Measurements from ENCODE around the gene MAPK13. TPM values are rescaled to one million over a fixed set of nuclear protein-coding genes. Genes with fewer than 3 reads are reported as not detected.
A peak's percentile ranks its signal among the peaks of the same experiment; 100 is the strongest.

The MAPK13 gene
- total RNA-seq, 8 experiments from 2014 or later, result 0.42 to 6.8 (median 0.90) TPM

DNA sequence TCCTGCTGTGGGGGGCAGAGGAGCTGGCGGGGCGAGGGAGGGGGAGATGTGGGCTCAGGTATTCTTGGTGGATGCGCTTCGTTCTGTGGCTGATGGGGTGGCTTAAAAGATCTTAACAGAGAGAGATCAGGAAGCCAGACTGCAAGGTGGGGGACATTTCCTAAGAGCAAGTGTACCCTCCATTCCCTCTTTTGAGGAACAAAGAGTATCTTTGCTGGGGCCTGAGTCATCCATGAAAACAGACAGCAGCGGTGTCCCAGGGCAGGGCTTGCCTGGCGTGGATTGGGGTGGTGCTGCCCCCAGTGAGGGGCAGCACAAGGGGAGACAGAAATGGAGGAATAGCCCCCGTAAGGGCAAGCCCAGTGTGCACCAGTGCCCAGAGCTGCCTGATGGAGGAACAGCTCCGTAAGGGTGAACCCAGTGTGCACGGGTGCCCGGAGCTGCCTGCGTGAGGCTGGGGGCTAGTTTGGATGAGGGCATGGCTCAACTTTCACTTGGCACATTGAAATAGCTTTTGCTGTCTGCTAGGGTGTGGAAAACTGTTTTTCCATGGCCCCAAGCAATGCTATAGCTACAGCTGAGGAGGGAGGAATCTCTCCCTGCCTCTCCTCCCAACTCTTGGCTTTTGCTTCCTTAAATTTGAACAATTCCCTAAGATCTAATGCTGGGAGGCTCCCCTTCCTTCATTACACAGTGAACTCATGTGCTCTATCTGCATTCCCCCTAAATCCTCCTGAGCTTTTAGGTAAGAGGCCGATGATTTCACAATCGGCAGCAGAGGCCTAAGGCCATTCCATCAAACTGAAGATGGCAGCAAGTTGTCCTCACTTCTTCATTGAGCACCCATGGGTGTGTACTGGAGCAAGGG is 12.9 kb downstream of the MAPK13 start:
- WGBS, 10 experiments, result 50 to 100% (median 92%) methylated on average over 1 to 5 of the region's 13 CpGs; no CpG with 5 or more reads in 2 of the 10 experiments
- peak in 3 of 8 experiments; percentile 37 to 85 (median 52) for ATAC-seq (replicated peaks in 6 of 8)
- Histone ChIP-seq H3K4me1 (replicated peaks in 1 of 2) (no peaks in the 10 kb centered on the region), H3K27ac (no peak overlapping the region), H3K4me3 (no peak overlapping the region)
- in situ Hi-C loops (cut with MboI; ENCODE audit: low pct_unique_long_range_greater_than_20kb in 2 of 9, low sequenced_read_pairs in 9 of 9, unreplicated experiment in 9 of 9), result loop anchor here in 3 of 9 experiments (25.0 kb wide), 1 partner anchor 219 kb away; no protein-coding TSS in a partner anchor

DNA sequence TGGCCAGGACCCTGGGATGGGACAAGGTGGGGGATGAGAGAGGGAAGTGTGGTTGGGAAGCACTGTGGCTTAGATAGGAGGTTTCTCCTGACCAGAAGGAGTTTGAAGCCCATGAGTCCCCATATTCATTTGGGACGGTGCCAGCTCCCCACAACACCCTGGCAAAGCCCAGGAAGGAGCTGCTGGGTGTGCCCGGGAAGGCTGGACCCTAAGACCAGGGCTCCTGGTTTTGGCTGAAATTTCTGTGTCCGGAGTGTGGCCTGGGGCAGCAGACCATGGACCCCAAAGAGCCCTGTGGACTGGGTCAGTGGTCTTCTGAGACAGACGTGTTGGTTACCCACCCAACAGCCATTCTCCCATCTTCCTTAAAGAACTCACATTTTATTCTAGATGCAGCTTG is 15.2 kb downstream of the MAPK13 start:
- in situ Hi-C loops (cut with MboI; ENCODE audit: low pct_unique_long_range_greater_than_20kb in 2 of 9, low sequenced_read_pairs in 9 of 9, unreplicated experiment in 9 of 9), result loop anchor here in 3 of 9 experiments (25.0 kb wide), 1 partner anchor 217 kb away; no protein-coding TSS in a partner anchor
- Histone ChIP-seq H3K27ac (no peak overlapping the region), H3K4me1 (replicated peaks in 1 of 2) (no peaks in the 10 kb centered on the region), H3K4me3 (no peak overlapping the region)
- ATAC-seq (replicated peaks in 6 of 8), result no peak
- 0 to 100% (median 60%) methylated on average over 1 to 3 of the region's 4 CpGs; no CpG with 5 or more reads in 4 of the 10 experiments for WGBS, 10 experiments

DNA sequence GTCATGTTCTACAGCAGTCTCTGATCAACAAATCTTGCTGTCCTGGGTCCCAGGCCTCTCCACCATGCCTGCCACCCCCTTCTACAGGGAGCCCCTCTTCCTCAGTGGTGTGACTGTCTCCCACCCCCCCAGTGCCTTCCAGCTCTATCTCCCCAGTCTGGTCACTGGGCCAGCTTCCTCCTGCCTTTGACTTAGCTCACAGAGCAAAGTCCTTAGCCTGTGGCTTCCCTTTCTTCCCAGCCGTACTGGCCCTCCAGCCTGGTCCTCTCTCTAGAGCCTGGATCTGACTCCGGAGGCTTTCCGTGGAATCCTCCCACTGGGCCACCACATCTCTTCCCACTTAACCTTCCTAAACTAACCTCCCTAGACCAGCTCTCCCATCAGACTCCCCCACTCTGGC is 17.0 kb downstream of the MAPK13 start:
- ATAC-seq (replicated peaks in 6 of 8), result no peak
- Histone ChIP-seq H3K4me1 (replicated peaks in 1 of 2) (no peaks in the 10 kb centered on the region), H3K27ac (no peak overlapping the region), H3K4me3 (no peak overlapping the region)
- in situ Hi-C loops (cut with MboI; ENCODE audit: low pct_unique_long_range_greater_than_20kb in 2 of 9, low sequenced_read_pairs in 9 of 9, unreplicated experiment in 9 of 9), result loop anchor here in 3 of 9 experiments (25.0 kb wide), 1 partner anchor 215 kb away; no protein-coding TSS in a partner anchor
- WGBS, 10 experiments, result 80 to 100% (median 100%) methylated on average over 1 to 2 of the region's 3 CpGs; no CpG with 5 or more reads in 7 of the 10 experiments

DNA sequence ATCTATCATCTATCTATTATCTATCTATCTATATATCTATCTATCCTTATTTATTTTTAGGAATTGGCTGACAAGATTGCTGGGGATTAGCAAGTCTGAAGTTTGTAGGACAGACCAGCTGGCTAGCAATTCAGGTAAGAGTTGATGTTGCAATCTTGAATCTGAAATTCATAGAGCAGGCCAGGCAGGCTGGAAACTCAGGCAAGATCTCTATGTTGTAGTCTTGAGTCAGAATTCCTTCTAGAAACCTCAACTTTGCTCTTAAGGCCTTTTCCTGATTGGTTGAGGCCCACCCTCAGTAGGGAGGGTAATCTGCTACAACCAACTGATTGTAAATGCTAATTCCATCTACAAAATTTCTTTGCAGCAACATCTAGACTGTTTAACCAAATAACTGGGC is 19.2 kb downstream of the MAPK13 start:
- H3K4me3 ChIP-seq, result no peak overlapping the region
- in situ Hi-C loops (cut with MboI; ENCODE audit: low pct_unique_long_range_greater_than_20kb in 2 of 9, low sequenced_read_pairs in 9 of 9, unreplicated experiment in 9 of 9), result loop anchor here in 3 of 9 experiments (25.0 kb wide), 1 partner anchor 213 kb away; no protein-coding TSS in a partner anchor
- no peaks in the 10 kb centered on the region for H3K4me1 ChIP-seq (replicated peaks in 1 of 2)
- no peak overlapping the region for H3K27ac ChIP-seq
- peak in 2 of 8 experiments; percentile 67 to 78 for ATAC-seq (replicated peaks in 6 of 8)

GRCh38 chr6:36150283-36150682 is 20.0 kb downstream of the MAPK13 start:
- Histone ChIP-seq H3K4me1 (replicated peaks in 1 of 2) (no peaks in the 10 kb centered on the region), H3K4me3 (no peak overlapping the region), H3K27ac (no peak overlapping the region)
- WGBS, 10 experiments, result 0 to 82% (median 63%) methylated on average over 1 to 3 of the region's 3 CpGs
- ATAC-seq (replicated peaks in 6 of 8), result peak in 1 of 8 experiments; percentile 76
- in situ Hi-C loops (cut with MboI; ENCODE audit: low pct_unique_long_range_greater_than_20kb in 2 of 9, low sequenced_read_pairs in 9 of 9, unreplicated experiment in 9 of 9), result no loop called here

- no peak overlapping the region for H3K27ac ChIP-seq
- no peaks in the 10 kb centered on the region for H3K4me1 ChIP-seq (replicated peaks in 1 of 2)
- H3K4me3 ChIP-seq, result no peak overlapping the region
- in situ Hi-C loops (cut with MboI; ENCODE audit: low pct_unique_long_range_greater_than_20kb in 2 of 9, low sequenced_read_pairs in 9 of 9, unreplicated experiment in 9 of 9), result no loop called here
- ATAC-seq (replicated peaks in 6 of 8), result no peak
- WGBS, 10 experiments, result 50 to 100% (median 94%) methylated on average over 1 to 2 of the region's 2 CpGs; no CpG with 5 or more reads in 3 of the 10 experiments
Measured at GRCh38 chr6:36154286-36154685, 24.0 kb downstream of the MAPK13 start.

- Histone ChIP-seq H3K4me1 (replicated peaks in 1 of 2) (no peaks in the 10 kb centered on the region), H3K27ac (no peak overlapping the region), H3K4me3 (no peak overlapping the region)
- WGBS, 10 experiments, result 55 to 100% (median 90%) methylated on average over 1 to 2 of the region's 2 CpGs; no CpG with 5 or more reads in 1 of the 10 experiments
- in situ Hi-C loops (cut with MboI; ENCODE audit: low pct_unique_long_range_greater_than_20kb in 2 of 9, low sequenced_read_pairs in 9 of 9, unreplicated experiment in 9 of 9), result no loop called here
- ATAC-seq (replicated peaks in 6 of 8), result no peak
Measured at GRCh38 chr6:36155662-36156061, 25.3 kb downstream of the MAPK13 start.

GRCh38 chr6:36160147-36160760 is 29.9 kb downstream of the MAPK13 start:
- in situ Hi-C loops (cut with MboI; ENCODE audit: low pct_unique_long_range_greater_than_20kb in 2 of 9, low sequenced_read_pairs in 9 of 9, unreplicated experiment in 9 of 9), result no loop called here
- peak in 1 of 8 experiments; percentile 64 for ATAC-seq (replicated peaks in 6 of 8)
- H3K4me1 ChIP-seq (replicated peaks in 1 of 2), result no peaks in the 10 kb centered on the region
- WGBS, 10 experiments, result 58 to 100% (median 90%) methylated on average over 1 to 4 of the region's 4 CpGs
- H3K4me3 ChIP-seq, result no peak overlapping the region
- H3K27ac ChIP-seq, result no peak overlapping the region

GRCh38 chr6:36169023-36170007 is 39.0 kb downstream of the MAPK13 start:
- H3K4me1 ChIP-seq (replicated peaks in 1 of 2), result no peaks in the 10 kb centered on the region
- no peak overlapping the region for H3K27ac ChIP-seq
- H3K4me3 ChIP-seq, result no peak overlapping the region
- 61 to 100% (median 92%) methylated on average over 1 to 2 of the region's 2 CpGs for WGBS, 10 experiments
- in situ Hi-C loops (cut with MboI; ENCODE audit: low pct_unique_long_range_greater_than_20kb in 2 of 9, low sequenced_read_pairs in 9 of 9, unreplicated experiment in 9 of 9), result no loop called here
- ATAC-seq (replicated peaks in 6 of 8), result no peak

GRCh38 chr6:36170704-36171103 is 40.4 kb downstream of the MAPK13 start:
- no peak for ATAC-seq (replicated peaks in 6 of 8)
- 86 to 100% (median 100%) methylated on average over 2 of the region's 2 CpGs for WGBS, 10 experiments
- no peaks in the 10 kb centered on the region for H3K4me1 ChIP-seq (replicated peaks in 1 of 2)
- in situ Hi-C loops (cut with MboI; ENCODE audit: low pct_unique_long_range_greater_than_20kb in 2 of 9, low sequenced_read_pairs in 9 of 9, unreplicated experiment in 9 of 9), result no loop called here
- H3K4me3 ChIP-seq, result no peak overlapping the region
- H3K27ac ChIP-seq, result no peak overlapping the region

DNA sequence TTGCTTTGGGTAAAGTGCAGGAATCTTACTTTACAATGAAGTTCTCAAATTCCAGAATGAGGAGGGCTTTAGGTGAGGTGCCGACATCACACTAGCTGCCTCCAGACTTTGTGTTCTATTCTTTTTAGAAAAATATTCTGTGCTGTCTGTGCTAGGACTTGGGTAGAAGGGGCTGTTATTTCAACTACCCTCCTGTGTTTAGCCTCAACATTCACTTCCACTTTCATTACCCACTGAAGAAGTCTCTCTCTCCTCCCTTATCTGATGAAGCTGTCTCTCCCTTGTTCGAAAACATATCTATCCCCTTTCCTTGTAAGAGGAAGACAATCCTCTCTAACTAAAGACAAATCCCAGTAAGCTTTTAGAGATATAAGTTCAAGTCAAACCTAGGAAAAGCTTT is 41.3 kb downstream of the MAPK13 start:
- H3K27ac ChIP-seq, result no peak overlapping the region
- no peak for ATAC-seq (replicated peaks in 6 of 8)
- H3K4me1 ChIP-seq (replicated peaks in 1 of 2), result no peaks in the 10 kb centered on the region
- in situ Hi-C loops (cut with MboI; ENCODE audit: low pct_unique_long_range_greater_than_20kb in 2 of 9, low sequenced_read_pairs in 9 of 9, unreplicated experiment in 9 of 9), result no loop called here
- 55 to 100% (median 83%) methylated on average over 1 to 2 of the region's 2 CpGs; no CpG with 5 or more reads in 2 of the 10 experiments for WGBS, 10 experiments
- H3K4me3 ChIP-seq, result no peak overlapping the region

DNA sequence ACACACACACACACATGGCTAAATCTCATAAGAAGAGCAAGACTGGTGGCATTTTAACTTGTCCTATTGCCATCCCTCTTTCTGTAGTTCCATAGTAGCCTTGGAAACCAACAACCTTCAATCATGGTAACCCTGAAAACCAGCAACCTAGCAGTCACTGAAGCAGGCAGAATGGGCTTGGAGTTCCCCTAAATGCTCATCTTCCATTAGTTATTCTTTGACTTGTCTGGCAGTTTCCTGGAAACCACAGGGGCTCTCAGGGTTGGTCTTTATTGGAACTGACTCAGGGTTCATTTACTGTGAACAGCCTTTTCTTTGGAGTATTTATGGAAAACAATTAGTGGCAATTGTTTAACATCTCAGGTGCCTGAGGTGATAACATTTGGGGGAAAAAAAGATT is 46.9 kb downstream of the MAPK13 start:
- in situ Hi-C loops (cut with MboI; ENCODE audit: low pct_unique_long_range_greater_than_20kb in 2 of 9, low sequenced_read_pairs in 9 of 9, unreplicated experiment in 9 of 9), result no loop called here
- ATAC-seq (replicated peaks in 6 of 8), result no peak

DNA sequence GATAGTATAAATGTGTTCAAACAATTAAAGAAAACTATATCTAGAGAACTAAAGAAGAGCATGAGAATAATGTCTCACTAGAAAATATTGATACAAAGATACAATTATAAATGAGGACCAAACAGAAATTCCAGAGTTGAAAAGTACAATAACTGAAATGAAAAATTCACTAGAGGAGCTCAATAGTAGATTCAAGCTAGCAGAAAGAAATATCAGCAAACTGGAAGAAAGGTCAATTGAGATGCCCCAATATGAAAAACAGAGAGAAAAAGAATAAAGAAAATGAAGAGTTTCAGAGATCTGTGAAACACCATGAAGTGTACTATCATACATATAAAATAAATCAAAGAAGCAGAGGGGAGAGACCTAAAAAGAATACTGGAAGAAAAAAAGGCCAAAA is 48.2 kb downstream of the MAPK13 start:
- Histone ChIP-seq H3K27ac (no peak overlapping the region), H3K4me1 (replicated peaks in 1 of 2) (no peaks in the 10 kb centered on the region), H3K4me3 (no peak overlapping the region)
- in situ Hi-C loops (cut with MboI; ENCODE audit: low pct_unique_long_range_greater_than_20kb in 2 of 9, low sequenced_read_pairs in 9 of 9, unreplicated experiment in 9 of 9), result no loop called here
- no peak for ATAC-seq (replicated peaks in 6 of 8)

More for the DNA sequence above, 46.9 kb downstream of the MAPK13 start:
- Histone ChIP-seq H3K27ac (no peak overlapping the region), H3K4me3 (no peak overlapping the region), H3K4me1 (replicated peaks in 1 of 2) (no peaks in the 10 kb centered on the region)

Measured in motor neuron (in vitro differentiated cells).